Cardiac septum (tissue), 1 donor: ENCODE results near the gene FXYD5. TPM values are rescaled to one million over a fixed set of nuclear protein-coding genes. Genes with fewer than 3 reads are reported as not detected.

ENCODE experiments used
- DNase-seq: peaks from one replicate; pipeline ENCODE4 v3.0.0-alpha.2; 2020; ENCODE audit warnings: low spot score
- intact Hi-C: fragments of 100-400 bp; cut with DNase I; formaldehyde crosslinking; loops from one replicate; pipeline ENCODE4 v1.14.0; 2022
- total RNA-seq: library from RNA; stranded (reverse); fragmentation: NEBNext Ultra II Directional; extraction: Animal tissue kit (Norgen Biotek cat#: 25700); gene quantifications from one replicate; pipeline ENCODE4 v1.2.1, GENCODE V29; 2021
- donor health status: DM: no; HTN: no; CAD: no.

The FXYD5 gene
- total RNA-seq, 1 donor from 2014 or later, result 19.0 TPM

GRCh38 chr19:35204799-35205732 is 50.5 kb downstream of the FXYD5 start:
- intact Hi-C loops, result no loop called here
- DNase-seq, result no peak

GRCh38 chr19:35205733-35206323 is 51.3 kb downstream of the FXYD5 start:
- no peak for DNase-seq
- intact Hi-C loops, result no loop called here

GRCh38 chr19:35206379-35206778 is 51.8 kb downstream of the FXYD5 start:
- intact Hi-C loops, result no loop called here
- no peak for DNase-seq

GRCh38 chr19:35206855-35207254 is 52.3 kb downstream of the FXYD5 start:
- intact Hi-C loops, result no loop called here
- no peak for DNase-seq

- no peak for DNase-seq
- intact Hi-C loops, result no loop called here
These were observed 52.9 kb downstream of the FXYD5 start for GRCh38 chr19:35207391-35207871.

- DNase-seq, result no peak
- intact Hi-C loops, result no loop called here
These were observed 53.6 kb downstream of the FXYD5 start for GRCh38 chr19:35208121-35208520.

- intact Hi-C loops, result no loop called here
These were observed 55.1 kb downstream of the FXYD5 start for GRCh38 chr19:35209646-35210045.

GRCh38 chr19:35211545-35212230 is 57.2 kb downstream of the FXYD5 start:
- DNase-seq, result peak; percentile 78
- intact Hi-C loops, result no loop called here

More at GRCh38 chr19:35209646-35210045, 55.1 kb downstream of the FXYD5 start:
- DNase-seq, result no peak

- intact Hi-C loops, result no loop called here
- DNase-seq, result no peak
These were observed 57.7 kb downstream of the FXYD5 start for GRCh38 chr19:35212241-35212640.

GRCh38 chr19:35213663-35214632 is 59.4 kb downstream of the FXYD5 start:
- peak; percentile 80 for DNase-seq
- intact Hi-C loops, result no loop called here

- DNase-seq, result no peak
- intact Hi-C loops, result no loop called here
These were observed 60.4 kb downstream of the FXYD5 start for GRCh38 chr19:35214766-35215422.

- intact Hi-C loops, result no loop called here
- DNase-seq, result no peak
These were observed 61.7 kb downstream of the FXYD5 start for GRCh38 chr19:35216016-35216832.

GRCh38 chr19:35216833-35217648 is 62.5 kb downstream of the FXYD5 start:
- DNase-seq, result no peak

GRCh38 chr19:35217649-35217990 is 63.1 kb downstream of the FXYD5 start:
- no peak for DNase-seq
- intact Hi-C loops, result no loop called here

More at GRCh38 chr19:35216833-35217648, 62.5 kb downstream of the FXYD5 start:
- intact Hi-C loops, result no loop called here

GRCh38 chr19:35219008-35219407 is 64.5 kb downstream of the FXYD5 start:
- intact Hi-C loops, result no loop called here

More at GRCh38 chr19:35219008-35219407, 64.5 kb downstream of the FXYD5 start:
- DNase-seq, result no peak
